Measurements from ENCODE around the gene OGFR.
A peak's percentile ranks its signal among the peaks of the same experiment; 100 is the strongest.

Gene OGFR

DNA sequence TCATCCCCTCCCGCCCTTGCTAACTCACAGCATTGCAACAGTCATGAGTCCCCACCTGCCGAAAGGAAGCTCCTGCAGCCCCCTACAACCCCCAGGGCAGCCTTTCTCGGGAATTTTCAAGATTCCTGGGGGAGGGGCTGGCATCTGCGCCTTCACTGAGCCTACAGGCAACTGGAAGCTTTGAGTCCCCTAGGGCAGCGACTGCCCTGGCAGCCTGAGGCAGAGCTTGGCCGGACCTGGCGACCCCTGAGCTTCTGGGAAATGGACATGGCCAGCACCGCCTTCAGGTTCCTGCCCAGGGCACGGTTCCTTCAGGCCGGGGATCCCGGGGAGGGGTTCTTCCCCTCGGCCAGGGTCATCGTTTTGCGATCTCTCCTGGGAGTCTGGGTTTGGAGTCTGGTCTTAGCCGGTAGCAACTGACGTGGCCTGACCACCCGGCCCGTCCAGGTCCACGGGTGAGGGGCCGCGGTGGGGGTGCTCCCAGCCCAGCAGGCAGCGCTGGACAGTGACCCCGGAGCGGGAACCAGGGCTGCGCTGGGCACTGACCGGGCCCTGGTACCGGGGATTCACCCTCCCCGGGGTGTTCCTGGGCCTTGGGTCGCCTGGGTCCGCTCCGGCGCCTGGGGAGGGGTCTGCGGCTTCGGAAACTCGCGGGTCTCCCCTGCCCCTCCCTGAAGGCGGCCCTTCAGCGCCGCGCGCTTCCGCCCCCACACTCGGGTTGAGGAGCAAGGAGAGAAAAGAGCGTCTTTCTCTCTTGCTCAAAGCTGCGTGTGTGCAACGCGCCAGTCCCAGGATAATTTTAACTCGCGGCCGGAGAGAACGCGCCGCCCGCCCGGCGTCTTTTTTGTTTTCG lies 11.6 kb downstream of the OGFR start:
- peak; percentile 21 to 22 for ATAC-seq

DNA sequence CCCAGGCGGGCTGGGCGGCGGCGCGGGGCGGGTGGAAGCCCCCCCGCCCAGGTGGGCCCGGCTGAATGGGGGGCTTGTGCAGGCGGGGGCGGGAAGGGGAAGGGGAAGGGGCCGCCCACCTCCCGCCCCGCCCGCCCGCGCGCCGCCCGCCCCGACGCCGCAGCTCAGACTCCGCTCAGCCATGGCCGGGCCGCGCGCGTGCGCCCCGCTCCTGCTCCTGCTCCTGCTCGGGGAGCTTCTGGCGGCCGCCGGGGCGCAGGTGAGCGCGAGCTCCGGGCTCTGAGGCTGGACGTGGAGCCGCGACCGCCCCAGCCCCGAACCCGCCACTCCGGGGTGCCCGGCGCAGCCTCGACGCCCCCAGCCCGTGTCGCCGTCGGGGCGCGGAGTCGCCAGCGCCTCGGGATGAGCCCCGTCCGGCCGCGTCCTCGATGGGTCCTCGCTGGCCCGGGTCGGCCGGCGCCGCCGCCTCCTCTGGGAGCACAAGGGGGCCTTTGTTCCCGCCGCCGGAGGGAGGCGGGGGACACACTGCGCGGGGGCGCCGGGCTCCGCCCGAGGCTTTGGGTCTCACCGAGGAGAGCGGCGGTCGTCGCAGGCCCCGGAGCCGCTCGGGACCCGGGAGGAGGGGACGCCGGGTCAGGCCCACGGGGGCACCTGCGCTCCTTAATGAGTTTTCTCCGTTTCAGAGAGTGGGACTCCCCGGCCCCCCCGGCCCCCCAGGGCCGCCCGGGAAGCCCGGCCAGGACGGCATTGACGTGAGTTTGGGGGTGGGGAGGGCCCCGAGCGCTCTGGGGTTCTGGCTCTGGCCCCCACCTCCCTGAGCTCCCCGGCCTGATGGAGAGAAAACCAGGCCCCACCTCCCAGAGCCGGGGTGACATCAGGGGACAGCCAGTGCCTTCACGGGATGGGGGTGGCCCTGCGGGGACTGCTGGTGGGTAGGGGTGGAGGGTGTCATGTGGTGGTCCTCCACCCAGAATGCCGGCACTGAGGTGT lies 12.5 kb downstream of the OGFR start, which contains the start of gene COL9A3:
Gene COL9A3 (plus strand): TSS at position 167 of the 990 bp plus-strand sequence. CDS start 15 bp downstream, at position 182.
- ATAC-seq: peak; percentile 18 to 29

DNA sequence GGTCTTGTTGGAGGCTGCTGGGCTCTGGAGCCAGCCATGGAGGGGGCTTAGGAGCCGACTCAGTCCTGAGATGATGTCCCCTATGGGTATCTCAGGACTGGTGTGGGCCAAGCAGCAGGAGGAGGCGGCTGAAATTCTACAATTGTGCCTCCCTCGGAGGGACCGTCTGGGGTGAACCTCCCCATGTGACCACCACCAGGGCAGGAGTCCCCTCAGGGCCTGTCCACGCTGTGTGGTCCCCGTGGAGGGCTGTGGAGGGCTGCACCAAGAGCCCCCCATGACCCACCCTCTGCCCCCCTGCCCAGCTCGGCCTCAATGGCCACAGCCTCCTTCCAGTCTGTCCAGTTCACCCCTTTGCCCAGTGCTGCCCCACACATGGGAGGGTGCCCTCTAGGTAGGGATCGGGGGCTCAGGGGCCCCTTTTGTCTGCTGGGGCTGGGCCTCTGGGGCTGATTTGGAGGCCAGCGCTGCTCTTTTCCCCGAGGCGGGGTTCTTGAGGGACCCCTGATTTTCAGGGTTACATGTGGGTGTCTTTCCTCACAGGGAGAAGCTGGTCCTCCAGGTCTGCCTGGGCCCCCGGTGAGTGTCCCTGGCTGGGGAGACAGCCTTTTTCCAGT lies 13.4 kb downstream of the OGFR start:
- ATAC-seq: no peak

DNA sequence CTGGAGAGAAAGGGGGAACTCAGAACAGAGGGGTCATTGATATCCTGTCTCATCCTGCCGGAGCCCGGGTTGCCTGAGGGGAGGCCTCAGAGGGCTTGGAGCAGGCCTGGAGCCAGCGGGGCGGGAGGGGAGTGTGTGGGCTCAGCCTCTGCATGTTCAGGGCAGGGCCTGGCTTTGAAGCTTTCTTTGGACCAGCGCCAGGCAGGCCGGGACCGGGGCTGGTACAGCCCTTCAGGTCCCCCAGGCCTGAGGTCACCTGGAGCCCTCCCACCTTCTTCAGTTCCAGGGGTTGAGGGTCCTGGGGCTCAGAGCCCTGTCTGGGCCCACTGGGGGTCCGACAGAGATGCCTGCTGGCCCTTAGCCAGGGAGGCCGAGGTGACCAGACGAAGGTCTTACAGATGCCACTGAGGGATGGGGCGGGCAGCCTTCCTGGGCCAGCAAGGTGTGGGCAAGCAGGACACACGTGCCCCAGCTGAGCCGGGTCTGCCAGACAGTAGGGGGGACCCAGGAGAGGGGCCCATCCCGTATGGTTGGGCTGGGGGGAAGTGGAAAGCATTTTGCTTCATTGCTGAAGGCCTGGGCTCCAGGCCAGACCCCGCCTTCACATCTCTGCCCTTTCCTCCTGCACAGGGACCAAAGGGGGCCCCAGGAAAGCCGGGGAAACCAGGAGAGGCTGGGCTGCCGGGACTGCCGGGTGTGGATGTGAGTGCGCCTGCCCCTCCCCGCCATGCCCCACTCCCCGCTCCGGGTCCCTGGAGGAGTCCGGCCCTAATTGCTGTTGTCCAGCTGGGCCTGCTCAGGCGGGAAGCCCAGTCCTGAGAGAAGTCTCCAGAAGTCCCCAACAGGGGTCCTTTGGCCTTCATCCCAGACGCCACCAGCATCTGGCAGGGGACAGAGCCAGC lies 14.2 kb downstream of the OGFR start:
- no peak for ATAC-seq

DNA sequence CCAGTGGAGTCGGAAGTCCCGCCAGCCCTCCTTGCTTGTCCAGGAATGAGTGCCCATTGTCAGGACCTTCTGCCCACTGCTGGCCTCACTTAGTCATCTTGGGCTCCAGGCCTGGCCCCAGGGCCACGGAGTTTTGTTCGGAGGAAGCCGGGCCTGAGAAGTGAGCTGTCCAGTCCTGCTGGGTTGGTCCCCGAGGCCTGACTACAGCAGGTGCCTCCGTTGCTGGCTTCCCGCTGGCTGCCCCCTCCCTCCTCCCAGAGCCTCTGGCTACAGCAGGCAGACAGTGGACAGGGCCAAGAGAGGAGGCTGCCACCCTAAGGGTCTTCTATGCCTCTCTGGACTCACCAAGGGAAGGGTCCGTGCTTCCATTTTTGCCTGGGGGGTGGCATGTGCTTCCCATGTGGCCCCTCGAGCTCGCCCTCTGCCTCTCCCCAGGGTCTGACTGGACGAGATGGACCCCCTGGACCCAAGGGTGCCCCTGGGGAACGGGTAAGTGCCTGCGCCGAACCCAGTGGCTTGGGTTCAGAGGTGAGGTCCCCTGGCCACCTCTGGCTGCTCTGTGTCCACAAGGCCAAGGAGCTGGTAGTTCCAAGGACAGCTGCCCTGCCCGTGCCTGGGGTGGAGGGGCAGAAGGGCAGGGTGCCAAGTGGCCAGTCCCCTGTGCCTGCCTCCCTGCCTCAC lies 15.0 kb downstream of the OGFR start:
- no peak for ATAC-seq

DNA sequence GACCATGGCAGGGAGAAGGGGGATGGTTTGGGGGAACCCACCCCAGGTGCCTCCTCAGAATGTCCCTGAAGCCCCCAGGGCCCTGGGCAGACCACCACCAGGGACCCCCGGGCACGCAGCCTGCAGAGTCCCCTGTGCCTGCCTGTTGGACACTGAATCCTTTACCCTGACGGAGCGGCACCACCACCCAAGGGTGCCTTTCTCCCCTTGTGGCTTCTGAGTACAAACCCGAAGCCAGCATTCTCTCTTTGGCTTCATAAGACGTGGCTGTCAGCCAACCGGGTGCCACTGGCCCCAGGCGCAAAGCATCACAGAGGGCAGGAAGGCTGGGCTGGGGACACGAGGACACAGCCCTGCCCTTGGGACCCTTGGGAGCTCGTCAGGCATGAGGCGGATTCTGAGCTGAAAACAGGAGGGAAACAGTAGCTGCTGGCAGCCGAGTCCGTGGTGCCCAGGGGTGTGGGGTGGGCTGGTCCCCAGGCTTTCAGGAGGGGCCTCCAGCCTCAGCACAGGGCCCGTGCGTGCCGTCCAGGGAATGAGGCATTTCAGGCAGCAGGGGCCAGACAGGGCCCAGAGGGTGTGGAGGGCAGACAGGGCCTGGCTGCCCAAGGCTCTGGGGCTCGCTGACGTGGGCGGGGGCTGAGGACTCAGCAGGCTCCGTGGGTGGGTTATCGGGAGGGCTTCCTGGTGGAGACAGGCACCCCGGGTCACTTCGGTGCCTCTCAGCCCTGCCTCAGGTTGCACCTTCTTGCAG lies 15.8 kb downstream of the OGFR start:
- no peak for ATAC-seq

DNA sequence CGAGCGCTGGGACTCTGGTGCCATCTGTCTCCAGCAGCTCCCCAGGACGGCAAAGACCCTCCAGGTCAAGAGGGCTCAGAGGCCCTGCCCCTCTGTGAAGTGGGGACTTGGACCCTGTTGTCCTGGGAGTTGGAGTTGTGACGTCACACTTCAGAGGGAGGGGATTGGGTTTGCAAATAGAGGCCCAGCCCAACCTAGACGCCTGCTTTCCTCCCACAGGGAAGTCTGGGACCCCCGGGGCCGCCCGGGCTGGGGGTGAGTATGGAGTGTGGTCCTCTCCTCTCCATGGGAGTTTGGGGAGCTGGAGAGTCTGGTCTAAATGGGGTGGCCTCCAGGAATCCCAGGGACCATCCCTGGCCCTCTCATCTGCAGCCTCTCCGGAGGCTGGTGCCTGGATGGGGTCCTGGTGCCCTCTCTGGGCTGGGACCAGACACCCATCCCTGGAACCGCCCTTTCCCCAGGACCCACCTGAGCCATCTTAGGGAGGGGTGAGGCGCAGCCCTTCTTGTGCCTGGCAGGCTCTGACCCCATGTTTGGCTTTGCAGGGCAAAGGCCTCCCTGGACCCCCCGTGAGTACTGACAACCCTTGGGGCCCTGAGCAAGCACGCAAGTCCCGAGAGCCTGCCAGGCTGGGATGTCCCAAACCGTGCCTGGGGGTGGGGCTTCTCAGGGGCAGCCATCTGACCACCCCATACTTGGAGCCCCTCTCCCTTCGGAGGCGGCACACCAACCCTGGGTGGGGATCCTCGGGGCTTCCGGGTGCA lies 16.5 kb downstream of the OGFR start:
- no peak for ATAC-seq

DNA sequence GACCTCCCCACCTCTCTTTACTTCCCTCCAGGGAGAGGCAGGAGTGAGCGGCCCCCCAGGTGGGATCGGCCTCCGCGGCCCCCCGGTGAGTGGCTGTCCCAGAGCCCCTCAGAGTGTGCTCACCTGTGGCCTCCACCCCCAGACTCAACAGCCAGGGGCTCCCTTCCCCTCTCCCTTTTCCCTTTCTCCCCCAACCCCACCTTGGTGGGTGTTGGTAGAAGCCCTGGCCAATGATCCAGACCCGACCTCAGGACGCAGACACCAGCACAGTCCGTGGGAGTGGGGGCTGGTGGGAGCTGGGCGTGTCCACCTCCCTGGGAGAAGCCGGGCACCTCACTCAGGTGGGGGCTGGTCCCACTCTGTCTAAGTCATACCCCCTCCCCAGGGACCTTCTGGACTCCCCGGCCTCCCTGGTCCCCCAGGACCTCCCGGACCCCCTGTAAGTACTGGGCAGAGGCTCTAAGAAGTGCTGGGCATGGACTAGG lies 17.1 kb downstream of the OGFR start:
- ATAC-seq: no peak

DNA sequence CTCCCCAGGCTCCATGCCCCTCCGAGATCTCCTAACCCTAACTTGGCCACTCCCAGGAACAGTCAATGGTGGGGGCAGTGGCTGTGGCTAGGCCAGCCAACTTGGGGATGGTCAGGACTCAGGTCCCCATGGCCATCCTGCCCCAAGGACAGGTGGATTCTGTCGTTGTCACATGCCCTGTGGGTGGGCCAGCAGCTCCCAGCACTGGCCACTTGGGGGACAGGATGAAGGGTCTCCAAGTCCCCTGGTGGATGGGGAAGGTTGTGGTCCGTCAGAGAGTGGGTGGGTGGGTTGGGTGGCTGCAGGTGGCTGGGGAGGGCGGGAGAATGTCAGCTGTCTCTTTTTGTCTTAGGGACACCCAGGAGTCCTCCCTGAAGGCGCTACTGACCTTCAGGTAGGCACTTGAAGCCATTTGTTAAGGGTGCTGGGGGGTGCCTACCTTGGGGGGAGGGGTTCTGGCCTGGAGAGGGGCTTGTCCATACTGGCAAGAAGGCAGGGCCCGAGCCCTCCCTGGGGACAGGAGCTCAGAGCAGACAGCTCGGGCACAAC lies 17.7 kb downstream of the OGFR start:
- no peak for ATAC-seq

DNA sequence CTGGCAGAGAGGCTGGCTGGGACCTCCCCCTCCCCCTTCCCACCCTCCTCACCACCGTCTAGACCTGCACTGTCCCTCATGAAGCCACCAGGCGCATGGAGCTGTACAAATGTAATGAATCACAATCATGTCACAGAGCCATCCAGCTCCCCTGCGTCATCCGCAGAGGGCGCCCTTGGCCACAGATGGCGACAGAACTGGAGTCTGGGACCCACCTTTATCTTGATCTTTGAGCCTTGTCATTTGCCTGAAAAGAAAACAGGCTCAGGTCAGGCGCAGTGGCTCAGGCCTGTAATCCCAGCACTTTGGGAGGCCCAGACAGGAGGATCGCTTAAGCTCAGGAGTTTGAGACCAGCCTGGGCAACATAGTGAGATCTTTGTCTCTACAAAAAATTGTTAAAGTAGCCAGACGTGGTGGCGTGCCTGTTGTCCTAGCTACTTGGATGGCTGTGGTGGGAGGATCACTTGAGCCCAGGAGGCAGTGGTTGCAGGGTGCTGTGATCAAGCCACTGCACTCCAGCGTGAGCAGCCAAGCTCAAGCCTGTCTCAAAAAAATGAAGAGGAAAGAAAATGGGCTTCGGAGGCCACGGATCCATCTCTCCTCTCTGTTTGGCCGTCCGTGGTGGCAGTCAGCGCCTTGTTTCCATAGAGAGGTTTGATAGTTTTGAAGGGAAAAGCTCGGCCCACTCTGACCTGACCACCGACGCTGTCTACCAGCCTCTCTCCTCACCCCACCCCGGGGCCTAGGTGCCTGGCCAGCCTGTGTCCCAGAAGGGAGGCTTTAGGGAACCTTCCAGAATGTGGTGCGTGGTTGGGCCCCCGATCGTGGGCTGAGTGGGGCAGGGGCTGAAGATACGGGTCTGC lies 18.4 kb downstream of the OGFR start:
- ATAC-seq: peak in 1 of 2 donors; percentile 48

DNA sequence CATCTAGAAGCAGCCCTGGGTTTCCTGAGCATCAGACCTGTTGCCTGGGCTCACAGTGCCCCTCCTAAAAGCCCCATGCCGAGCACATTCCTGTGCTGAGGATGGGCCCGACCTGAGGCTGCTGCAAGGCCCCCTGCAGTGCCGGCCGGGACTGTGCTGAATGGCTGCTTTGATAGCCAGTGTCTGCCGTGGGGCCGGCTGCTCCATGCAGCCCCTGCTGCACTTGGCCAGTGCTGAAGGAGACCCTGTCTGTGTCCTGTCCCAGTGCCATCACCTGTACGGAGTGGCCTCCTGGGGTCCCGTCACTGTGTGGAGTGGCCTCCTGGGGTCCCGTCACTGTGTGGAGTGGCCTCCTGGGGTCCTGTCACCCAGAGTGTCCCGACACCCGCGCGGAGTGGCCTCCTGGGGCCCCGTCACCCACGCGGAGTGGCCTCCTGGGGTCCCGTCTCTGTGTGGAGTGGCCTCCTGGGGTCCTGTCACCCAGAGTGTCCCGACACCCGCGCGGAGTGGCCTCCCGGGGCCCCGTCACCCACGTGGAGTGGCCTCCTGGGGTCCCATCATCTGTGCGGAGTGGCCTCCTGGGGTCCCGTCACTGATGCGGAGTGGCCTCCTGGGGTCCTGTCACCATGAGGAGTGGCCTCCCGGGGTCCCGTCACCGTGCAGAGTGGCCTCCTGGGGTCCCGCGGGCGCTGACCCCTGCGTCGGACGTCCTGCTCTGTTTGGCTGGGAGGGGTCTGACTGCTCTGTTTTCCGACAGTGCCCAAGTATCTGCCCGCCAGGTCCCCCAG lies 19.2 kb downstream of the OGFR start:
- ATAC-seq: no peak

DNA sequence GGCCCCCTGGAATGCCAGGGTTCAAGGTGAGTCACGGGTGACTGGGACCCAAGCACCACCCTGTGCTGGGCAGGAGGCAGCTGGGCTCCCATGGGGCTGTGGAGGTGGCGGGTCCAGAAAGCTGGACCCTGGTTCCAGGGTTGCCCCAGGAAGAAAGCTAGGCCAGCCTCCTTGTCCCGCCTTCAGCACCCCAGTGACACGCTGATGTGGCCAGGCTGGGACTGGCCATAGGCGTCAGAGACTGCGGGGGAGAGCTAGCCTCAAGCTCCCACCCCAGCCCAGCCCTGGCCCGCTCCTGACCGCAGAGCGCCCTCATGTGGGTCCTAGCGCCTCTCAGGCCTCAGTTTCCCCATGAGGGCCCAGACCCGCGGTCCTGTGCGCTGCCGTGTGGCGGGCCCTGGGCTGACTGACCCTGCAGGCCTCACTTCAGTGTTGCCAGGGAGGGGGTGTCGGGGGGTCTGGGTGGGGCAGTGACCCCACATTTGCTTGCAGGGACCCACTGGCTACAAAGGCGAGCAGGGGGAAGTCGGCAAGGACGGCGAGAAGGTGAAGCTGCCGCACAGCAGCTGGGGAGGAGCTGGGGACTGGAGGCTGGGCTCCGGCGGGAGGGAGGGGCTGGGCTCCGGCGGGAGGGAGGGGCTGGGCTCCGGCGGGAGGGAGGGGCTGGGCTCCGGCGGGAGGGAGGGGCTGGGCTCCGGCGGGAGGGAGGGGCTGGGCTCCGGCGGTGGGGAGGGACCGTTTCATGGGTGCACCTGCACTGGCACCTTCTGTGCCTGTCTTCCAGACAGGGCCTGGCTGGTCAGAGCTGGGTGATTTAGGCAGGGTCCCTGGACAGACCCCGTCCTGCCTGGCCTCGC lies 20.1 kb downstream of the OGFR start:
- ATAC-seq: peak; percentile 30 to 55

DNA sequence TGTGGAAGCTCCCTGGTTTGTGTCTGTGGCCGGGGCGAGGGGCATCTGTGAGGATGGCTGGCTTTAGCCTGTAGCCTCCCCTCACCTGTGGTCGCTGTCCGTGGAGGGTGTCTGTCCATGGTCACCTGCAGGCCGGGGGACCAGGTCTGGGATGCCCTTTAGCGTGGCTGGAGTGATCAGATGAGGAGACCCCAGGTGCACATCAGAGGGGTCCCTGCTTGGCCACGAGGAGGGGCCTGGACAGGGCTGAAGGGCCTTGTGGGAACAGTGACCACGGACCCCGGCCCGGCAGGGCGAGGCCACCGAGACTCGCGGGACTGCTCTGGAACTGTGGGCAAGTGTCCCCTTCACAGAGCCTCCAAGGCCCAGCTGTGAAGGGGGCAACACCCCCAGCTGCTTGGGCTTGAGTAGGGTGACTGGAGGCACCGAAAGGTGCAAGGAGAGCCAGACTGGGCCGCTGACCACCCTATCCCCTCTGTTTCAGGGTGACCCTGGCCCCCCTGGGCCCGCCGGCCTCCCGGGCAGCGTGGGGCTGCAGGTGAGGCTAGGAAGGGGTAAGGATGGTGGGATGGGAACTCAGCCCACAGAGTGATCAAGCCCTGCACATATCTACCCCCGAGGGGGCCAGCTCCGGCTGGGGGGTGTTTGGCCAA lies 20.8 kb downstream of the OGFR start:
- no peak for ATAC-seq

DNA sequence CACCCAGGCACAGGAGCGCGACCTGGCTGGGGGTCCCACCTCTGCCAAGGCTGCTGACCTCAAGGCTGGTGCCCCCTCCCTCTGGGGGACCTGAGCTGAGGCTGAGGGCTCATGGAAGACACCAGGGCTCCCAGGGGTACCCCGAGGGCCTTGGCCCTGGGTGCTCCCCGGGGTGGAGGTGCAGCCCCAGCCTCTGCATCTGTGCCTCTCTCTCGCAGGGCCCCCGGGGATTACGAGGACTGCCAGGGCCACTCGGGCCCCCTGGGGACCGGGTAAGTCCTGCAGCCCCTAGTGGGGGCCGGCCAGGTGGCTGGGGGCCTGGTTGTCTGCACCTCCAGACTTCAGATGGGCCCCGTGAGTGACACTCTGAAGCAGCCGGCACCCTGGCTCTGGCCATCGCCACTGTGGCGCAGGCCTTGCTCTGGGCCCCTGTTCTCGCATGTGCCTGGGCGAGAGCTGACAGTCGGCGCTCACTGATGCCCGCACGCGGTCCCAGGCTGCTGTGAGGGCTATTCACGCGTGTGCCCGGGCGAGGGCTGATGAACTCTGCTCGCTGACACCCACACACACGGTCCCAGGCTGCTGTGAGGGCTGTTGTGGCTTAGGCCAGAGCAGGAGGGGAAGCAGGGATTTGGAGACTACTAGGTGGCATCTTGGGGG lies 21.5 kb downstream of the OGFR start:
- ATAC-seq: no peak

DNA sequence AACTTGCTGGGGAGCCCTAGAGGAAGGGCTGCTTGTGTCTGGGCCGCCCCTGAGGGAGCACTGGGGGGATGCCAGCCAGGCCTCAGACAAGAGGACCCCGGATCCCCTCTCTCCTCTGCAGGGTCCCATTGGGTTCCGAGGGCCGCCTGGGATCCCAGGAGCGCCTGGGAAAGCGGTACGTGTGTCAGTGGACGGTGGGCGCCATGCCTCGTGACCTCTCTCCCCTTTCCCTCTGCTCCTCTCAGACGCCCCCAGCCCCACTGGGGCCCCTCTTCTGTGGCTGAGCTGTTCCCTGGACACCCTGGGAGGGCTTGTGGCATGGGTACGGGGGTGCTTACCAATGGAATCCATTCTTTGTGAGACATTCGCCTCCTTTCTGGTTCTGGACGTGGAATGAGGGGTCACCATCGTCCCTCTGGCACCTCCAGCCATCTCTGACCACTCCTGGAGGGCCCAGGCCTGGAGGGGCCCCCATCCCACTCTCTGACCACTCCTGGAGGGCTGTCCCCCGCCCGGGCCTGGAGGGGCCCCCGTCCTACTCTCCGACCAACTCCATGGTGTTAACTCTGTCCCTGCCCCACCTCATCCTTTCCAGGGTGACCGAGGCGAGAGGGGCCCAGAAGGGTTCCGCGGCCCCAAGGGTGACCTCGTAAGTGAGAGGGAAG lies 22.1 kb downstream of the OGFR start:
- ATAC-seq: no peak

All from activated CD4-positive, CD25-positive, alpha-beta regulatory T cell treated with anti-CD3 and anti-CD28 coated beads, Interleukin-2, amount 50 U/mL, for 24 hours (primary cell).